HG03025 (cell line): ENCODE results near the gene CISTR.
"Not testable (repeated sequence)": the region's sequence is repeated elsewhere in the genome, so short reads cannot be mapped to it uniquely, and the experiment has no call there.

Experiments used
- ATAC-seq: cut with Tn5 transposase; IDR thresholded peaks from one replicate; pipeline ENCODE4 v1.9.1; 2021; ENCODE audit warnings: mild to moderate bottlenecking, moderate library complexity; ENCODE audit not compliant: unreplicated experiment, low FRiP score

Gene CISTR

GRCh38 chr12:53751336-53752191 is at the start of gene CISTR:
CISTR (minus strand) TSS chr12:53751979.
- peak; percentile 30 for ATAC-seq

GRCh38 chr12:53798575-53798974 is 46.8 kb upstream of the CISTR start:
- no peak for ATAC-seq

- ATAC-seq: no peak
Measured at GRCh38 chr12:53795927-53796326, 44.1 kb upstream of the CISTR start.

GRCh38 chr12:53793221-53793620 is 41.4 kb upstream of the CISTR start:
- ATAC-seq: no peak

- ATAC-seq: no peak
Measured at GRCh38 chr12:53791735-53792326, 40.1 kb upstream of the CISTR start.

GRCh38 chr12:53789570-53789969 is 37.8 kb upstream of the CISTR start:
- no peak for ATAC-seq

- ATAC-seq: no peak
Measured at GRCh38 chr12:53788892-53789291, 37.1 kb upstream of the CISTR start.

GRCh38 chr12:53786411-53786810 is 34.6 kb upstream of the CISTR start:
- ATAC-seq: no peak

GRCh38 chr12:53785161-53785560 is 33.4 kb upstream of the CISTR start:
- ATAC-seq: no peak

GRCh38 chr12:53782093-53782703 is 30.4 kb upstream of the CISTR start:
- no peak for ATAC-seq

GRCh38 chr12:53781228-53781801 is 29.5 kb upstream of the CISTR start:
- ATAC-seq: no peak

GRCh38 chr12:53780323-53780722 is 28.5 kb upstream of the CISTR start:
- no peak for ATAC-seq

GRCh38 chr12:53779679-53780078 is 27.9 kb upstream of the CISTR start:
- ATAC-seq: not testable (repeated sequence)

- no peak for ATAC-seq
Measured at GRCh38 chr12:53777936-53778644, 26.3 kb upstream of the CISTR start.

GRCh38 chr12:53777412-53777811 is 25.6 kb upstream of the CISTR start:
- ATAC-seq: no peak

- no peak for ATAC-seq
Measured at GRCh38 chr12:53776872-53777271, 25.1 kb upstream of the CISTR start.

GRCh38 chr12:53775478-53776145 is 23.8 kb upstream of the CISTR start:
- no peak for ATAC-seq

- no peak for ATAC-seq
Measured at GRCh38 chr12:53770281-53770680, 18.5 kb upstream of the CISTR start.

GRCh38 chr12:53768976-53769375 is 17.2 kb upstream of the CISTR start:
- ATAC-seq: no peak

GRCh38 chr12:53766881-53767280 is 15.1 kb upstream of the CISTR start:
- no peak for ATAC-seq
